ENCODE results near the gene CDH19.

Gene CDH19

DNA sequence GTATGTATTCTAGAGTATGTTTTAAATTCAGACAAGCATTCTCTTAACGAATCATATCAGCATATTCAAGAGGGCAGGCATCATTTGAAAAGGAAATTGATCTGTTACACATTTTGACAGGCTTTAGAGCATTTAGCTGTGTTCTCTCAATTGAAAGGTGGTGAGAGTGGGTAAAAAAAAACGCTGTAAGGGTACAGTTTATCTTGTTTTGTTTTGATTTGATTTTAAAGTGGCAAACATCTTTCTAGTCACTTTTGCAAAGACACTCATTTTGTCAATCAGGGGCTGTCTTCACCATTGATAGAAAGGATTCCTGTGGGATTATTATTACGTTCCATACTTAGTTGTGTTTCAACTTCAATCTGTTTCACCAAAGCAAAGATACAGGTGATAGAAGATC, 2.2 kb downstream of the CDH19 start:
- Mint-ChIP-seq H3K4me3 (no peak overlapping the region), H3K36me3 (no peaks in the 10 kb centered on the region), H3K9me3 (peaks cover 4% of the 10 kb centered on the region), H3K27me3 (no peaks in the 10 kb centered on the region), H3K4me1 (no peaks in the 10 kb centered on the region), H3K27ac (no peak overlapping the region)
- no peak for ATAC-seq

DNA sequence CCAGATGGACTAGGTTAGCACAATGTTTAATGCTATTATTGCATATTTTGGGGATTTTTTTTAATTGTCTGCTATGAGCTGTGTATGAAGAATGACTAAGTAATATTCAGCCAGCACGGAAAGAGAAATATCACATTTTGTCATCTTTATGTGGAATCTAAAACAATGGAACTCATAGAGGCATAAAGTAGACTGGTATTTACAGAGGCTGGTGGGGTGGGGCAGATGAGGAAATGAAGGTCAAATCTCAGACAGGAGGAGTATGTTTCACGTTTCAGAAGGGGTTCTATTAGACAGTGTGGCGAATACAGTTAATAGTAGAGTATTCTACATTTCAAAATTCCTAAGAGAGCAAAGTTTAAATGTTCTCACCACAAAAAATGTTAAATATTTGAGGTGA, 4.7 kb downstream of the CDH19 start:
- H3K36me3 Mint-ChIP-seq: no peaks in the 10 kb centered on the region
- H3K27ac Mint-ChIP-seq: no peak overlapping the region
- H3K4me3 Mint-ChIP-seq: no peak overlapping the region
- H3K9me3 Mint-ChIP-seq: peaks cover 4% of the 10 kb centered on the region
- H3K4me1 Mint-ChIP-seq: no peaks in the 10 kb centered on the region
- no peak for ATAC-seq
- no peaks in the 10 kb centered on the region for H3K27me3 Mint-ChIP-seq

DNA sequence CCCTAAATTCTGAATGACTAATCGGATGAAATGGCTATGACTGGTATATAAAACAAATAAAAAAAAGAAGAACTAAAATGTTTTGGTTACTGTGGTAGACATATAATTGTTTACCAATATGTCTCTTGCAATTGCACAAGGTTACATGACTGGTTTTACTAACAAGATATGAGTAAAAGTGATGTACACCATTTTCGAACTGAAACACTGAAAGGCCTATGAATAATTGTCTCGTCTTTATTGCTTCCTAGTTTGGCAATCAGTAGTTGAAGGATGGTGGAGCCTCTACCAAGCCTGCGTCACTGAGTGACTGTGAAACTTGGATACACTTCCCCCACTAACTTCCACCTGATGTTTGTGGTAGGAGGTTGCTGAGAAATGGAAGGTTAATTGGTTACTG, 16.5 kb downstream of the CDH19 start:
- Mint-ChIP-seq H3K27ac (no peak overlapping the region), H3K4me3 (no peak overlapping the region), H3K36me3 (no peaks in the 10 kb centered on the region), H3K9me3 (no peaks in the 10 kb centered on the region), H3K4me1 (no peaks in the 10 kb centered on the region), H3K27me3 (no peaks in the 10 kb centered on the region)
- ATAC-seq: no peak

DNA sequence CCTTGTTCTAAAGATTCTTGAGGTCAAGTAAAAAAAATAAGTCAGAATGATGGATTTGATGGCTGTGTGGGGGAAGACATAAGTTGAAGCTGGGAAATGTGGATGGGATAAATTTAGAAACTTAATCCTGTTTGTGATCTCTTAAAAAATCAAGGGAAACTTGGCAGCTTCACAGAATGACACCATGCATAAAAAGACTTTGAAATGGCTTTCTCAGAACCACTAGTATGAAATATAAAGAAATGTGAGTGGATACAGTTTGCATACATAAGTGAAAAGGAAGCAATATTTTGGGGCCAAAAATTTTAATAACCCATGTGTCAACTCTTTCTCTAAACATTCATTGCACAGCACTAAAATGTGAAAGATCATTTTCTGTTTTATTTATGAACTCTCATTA, 21.7 kb downstream of the CDH19 start:
- Mint-ChIP-seq H3K4me3 (no peak overlapping the region), H3K27me3 (no peaks in the 10 kb centered on the region)

DNA sequence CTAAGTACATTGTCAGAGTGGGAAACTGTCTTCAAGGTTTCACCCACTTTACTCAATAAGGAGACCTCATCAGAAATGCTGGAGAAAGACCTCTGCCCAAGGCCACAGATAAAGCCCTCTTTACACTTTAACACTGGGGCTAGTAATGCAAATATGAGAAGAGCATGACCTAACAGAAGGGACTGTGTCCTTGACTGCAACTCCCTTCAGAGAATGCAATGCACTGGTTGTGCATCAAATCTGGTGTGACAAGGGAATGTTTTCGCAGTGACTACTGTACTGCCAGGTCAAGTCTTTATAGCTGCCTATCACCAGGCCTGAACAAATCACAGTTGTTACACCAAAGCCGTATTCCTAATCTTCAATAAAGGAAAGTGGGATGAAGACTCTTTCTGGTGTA, 28.6 kb downstream of the CDH19 start:
- no peak overlapping the region for H3K27ac Mint-ChIP-seq
- no peak for ATAC-seq
- no peaks in the 10 kb centered on the region for H3K36me3 Mint-ChIP-seq
- no peaks in the 10 kb centered on the region for H3K27me3 Mint-ChIP-seq
- H3K9me3 Mint-ChIP-seq: no peaks in the 10 kb centered on the region
- H3K4me1 Mint-ChIP-seq: no peaks in the 10 kb centered on the region
- no peak overlapping the region for H3K4me3 Mint-ChIP-seq

More for the DNA sequence above, 21.7 kb downstream of the CDH19 start:
- no peak for ATAC-seq
- Mint-ChIP-seq H3K27ac (no peak overlapping the region), H3K4me1 (no peaks in the 10 kb centered on the region), H3K36me3 (no peaks in the 10 kb centered on the region), H3K9me3 (no peaks in the 10 kb centered on the region)

DNA sequence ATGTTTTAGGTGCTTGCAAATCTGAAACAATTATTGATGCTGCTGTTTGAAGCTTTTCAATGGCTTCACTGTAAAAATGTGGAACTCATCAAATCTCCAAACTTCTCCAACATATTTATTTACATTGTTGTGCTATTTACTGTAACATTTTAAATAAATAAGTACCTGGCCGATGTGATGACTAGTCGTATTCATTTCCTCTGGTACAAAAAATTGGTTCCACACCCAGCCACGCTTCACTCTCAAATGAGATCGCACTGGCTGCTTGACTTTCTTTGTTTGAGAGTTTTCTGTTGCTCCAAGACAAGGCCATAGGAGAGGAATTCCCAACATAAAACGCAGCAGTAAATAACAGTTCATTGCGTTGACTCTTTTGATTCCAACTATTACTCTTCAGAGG, 32.0 kb downstream of the CDH19 start:
- Mint-ChIP-seq H3K27me3 (no peaks in the 10 kb centered on the region), H3K27ac (no peak overlapping the region), H3K36me3 (no peaks in the 10 kb centered on the region), H3K4me1 (no peaks in the 10 kb centered on the region), H3K9me3 (no peaks in the 10 kb centered on the region), H3K4me3 (no peak overlapping the region)
- no peak for ATAC-seq

DNA sequence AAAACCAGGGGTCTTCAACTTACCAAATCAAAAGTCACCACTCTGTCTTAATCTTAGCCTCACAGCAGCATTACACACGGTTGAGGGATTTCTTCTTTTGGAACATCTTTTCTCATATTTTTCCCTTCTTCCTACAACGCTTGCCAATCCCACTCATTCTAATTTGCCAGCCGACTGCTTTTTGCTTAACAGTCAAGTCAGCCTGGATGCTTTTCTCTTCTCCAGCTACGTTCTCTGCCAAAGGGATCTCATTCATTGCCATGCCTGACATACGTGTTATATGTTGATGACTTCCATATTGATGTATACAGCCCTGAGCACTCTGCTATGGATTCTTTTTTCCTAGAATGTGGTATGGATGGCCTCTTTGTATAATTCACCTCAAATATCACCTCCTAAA, 37.3 kb downstream of the CDH19 start:
- no peak overlapping the region for H3K4me3 Mint-ChIP-seq
- ATAC-seq: no peak
- H3K36me3 Mint-ChIP-seq: no peaks in the 10 kb centered on the region
- no peaks in the 10 kb centered on the region for H3K9me3 Mint-ChIP-seq
- H3K27me3 Mint-ChIP-seq: no peaks in the 10 kb centered on the region
- H3K4me1 Mint-ChIP-seq: no peaks in the 10 kb centered on the region
- no peak overlapping the region for H3K27ac Mint-ChIP-seq

DNA sequence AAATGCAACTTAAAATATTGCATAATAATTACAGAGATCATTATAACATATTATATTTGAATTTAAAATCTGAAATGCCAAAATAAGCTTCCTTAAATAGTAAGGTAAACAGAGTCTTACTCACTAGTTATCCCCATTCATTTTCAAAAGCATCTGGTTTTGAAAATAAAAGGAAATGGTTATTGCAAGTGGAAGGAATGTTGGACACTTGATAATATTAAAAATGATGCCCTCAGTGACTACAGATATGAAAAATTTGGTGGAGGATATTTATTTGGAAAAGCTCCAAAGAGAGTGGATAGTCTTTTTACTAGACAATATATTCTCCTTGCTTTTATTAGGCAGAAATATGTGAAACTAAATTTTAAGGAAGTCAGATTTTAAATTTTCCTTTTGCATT, 39.7 kb downstream of the CDH19 start:
- no peak for ATAC-seq
- H3K4me1 Mint-ChIP-seq: no peaks in the 10 kb centered on the region
- H3K27me3 Mint-ChIP-seq: no peaks in the 10 kb centered on the region
- H3K4me3 Mint-ChIP-seq: no peak overlapping the region
- H3K36me3 Mint-ChIP-seq: no peaks in the 10 kb centered on the region
- no peak overlapping the region for H3K27ac Mint-ChIP-seq
- no peaks in the 10 kb centered on the region for H3K9me3 Mint-ChIP-seq

DNA sequence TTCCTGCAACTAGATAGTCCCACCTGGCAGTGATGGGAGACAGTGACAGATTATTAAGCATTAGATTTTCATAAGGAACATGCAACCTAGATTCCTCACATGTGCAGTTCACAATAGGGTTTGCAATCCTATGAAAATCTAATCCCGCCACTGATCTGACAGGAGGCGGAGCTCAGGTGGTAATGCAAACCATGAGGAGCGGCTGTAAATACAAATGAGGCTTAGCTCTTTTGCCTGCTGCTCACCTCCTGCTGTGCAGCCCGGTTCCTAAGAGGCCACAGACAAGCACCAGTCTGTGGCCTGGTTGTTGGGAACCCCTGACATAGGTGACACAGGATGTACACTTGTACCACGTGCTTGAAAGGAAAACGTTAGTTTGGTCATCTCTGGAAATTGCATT, 41.6 kb downstream of the CDH19 start:
- no peaks in the 10 kb centered on the region for H3K4me1 Mint-ChIP-seq
- H3K27ac Mint-ChIP-seq: no peak overlapping the region
- H3K36me3 Mint-ChIP-seq: no peaks in the 10 kb centered on the region
- H3K9me3 Mint-ChIP-seq: no peaks in the 10 kb centered on the region
- no peak overlapping the region for H3K4me3 Mint-ChIP-seq
- no peak for ATAC-seq
- no peaks in the 10 kb centered on the region for H3K27me3 Mint-ChIP-seq

DNA sequence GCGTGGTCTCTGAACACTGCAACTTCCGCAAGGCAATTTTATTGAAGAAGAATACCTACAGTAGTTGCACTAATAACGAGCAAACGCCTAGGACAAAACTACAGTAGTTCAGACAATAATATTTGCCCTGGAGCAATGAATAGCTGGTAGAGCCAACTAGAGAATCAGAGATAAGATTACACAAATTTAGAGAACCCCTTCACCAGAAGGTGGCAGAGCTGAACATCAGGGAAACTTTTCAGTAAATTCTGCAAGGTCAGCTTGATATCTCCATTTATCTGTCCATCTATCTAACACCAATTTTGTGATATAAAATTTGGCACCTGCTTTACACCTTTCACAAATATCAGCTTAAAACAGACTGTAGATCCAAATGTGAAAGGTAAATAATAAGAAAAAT, 43.8 kb downstream of the CDH19 start:
- no peaks in the 10 kb centered on the region for H3K9me3 Mint-ChIP-seq
- no peak for ATAC-seq
- H3K4me1 Mint-ChIP-seq: no peaks in the 10 kb centered on the region

DNA sequence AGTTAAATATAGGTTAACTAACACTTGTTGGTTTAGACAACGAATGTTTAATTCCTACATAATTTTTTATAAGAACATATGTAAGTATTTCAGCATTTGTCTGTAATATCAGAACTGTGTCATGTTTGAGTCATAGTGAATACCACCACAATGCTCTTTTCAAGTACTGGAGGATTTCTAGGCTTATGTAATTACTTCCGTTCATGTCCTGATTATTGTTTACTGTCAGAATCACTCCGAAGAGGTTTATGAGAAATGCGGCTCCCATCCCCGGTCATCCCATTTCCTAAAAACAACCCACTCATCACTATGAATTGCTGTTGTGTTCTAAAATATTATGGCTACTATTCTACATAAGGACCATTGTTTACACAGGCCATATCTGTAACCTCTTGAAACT, 45.1 kb downstream of the CDH19 start:
- Mint-ChIP-seq H3K4me3 (no peak overlapping the region), H3K36me3 (no peaks in the 10 kb centered on the region), H3K9me3 (no peaks in the 10 kb centered on the region), H3K27ac (no peak overlapping the region), H3K27me3 (no peaks in the 10 kb centered on the region), H3K4me1 (no peaks in the 10 kb centered on the region)
- ATAC-seq: no peak

More for the DNA sequence above, 43.8 kb downstream of the CDH19 start:
- Mint-ChIP-seq H3K4me3 (no peak overlapping the region), H3K27ac (no peak overlapping the region), H3K27me3 (no peaks in the 10 kb centered on the region), H3K36me3 (no peaks in the 10 kb centered on the region)

DNA sequence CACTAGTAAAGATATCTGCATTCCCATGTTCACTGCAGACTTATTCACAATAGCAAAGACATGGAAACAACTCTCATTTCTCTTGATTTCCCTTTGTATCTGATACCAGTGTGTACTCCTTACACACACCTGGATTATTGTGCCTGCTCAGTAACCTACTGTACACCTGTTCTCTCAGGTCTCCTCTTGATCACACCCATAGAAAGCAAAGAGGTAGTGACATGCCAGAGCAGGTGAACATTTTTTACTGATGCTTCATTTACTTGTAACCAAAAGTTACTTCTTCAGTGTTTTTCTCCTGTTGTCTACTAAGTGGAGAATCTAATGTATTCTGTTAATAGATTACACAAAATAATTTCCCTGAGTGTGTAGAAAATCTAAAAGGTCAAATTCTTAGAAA, 46.8 kb downstream of the CDH19 start:
- no peak for ATAC-seq
- Mint-ChIP-seq H3K9me3 (no peaks in the 10 kb centered on the region), H3K4me3 (no peak overlapping the region), H3K27ac (no peak overlapping the region), H3K27me3 (no peaks in the 10 kb centered on the region), H3K36me3 (no peaks in the 10 kb centered on the region), H3K4me1 (no peaks in the 10 kb centered on the region)

DNA sequence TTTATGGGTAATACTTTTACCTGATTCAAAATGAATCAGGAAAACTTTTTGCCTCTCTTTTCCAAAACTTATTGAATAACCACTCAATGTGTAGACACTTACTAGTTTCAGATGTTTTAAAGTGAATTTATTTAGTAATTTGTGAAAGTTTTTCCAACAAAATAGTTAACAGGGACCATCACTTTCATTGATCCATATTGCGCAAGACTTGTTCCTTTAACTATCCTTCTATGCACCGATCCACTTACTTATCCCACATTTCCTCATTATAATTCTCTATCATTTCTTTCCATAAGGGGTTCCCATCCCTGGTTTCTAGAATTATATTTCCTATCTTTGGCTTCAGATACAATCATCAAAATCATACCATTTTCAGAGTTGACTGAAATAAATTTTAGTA, 48.3 kb downstream of the CDH19 start:
- Mint-ChIP-seq H3K27me3 (no peaks in the 10 kb centered on the region), H3K4me1 (no peaks in the 10 kb centered on the region), H3K4me3 (no peak overlapping the region)

DNA sequence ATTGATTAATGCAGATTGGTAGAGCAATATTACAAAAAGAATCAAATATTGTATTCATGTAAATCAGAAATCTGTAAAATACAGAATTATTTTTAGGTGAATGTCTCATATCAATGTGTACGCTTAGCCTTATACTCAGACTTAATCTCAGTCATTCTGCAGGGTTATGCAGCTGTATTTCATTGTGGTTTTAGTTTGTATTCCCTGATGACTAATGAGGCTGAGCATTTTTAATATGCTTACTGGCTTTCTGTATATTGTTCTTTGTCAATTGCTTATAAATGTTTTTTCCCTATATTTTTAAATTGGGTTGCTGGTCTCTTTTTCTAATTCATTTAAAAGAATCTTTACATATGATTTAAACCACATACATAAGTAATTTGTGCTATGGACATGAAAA, 50.1 kb downstream of the CDH19 start:
- no peak overlapping the region for H3K27ac Mint-ChIP-seq
- no peaks in the 10 kb centered on the region for H3K9me3 Mint-ChIP-seq
- H3K27me3 Mint-ChIP-seq: no peaks in the 10 kb centered on the region
- no peaks in the 10 kb centered on the region for H3K36me3 Mint-ChIP-seq
- ATAC-seq: no peak
- H3K4me1 Mint-ChIP-seq: no peaks in the 10 kb centered on the region
- H3K4me3 Mint-ChIP-seq: no peak overlapping the region

More for the DNA sequence above, 48.3 kb downstream of the CDH19 start:
- ATAC-seq: no peak
- no peaks in the 10 kb centered on the region for H3K36me3 Mint-ChIP-seq
- no peaks in the 10 kb centered on the region for H3K9me3 Mint-ChIP-seq
- H3K27ac Mint-ChIP-seq: no peak overlapping the region

DNA sequence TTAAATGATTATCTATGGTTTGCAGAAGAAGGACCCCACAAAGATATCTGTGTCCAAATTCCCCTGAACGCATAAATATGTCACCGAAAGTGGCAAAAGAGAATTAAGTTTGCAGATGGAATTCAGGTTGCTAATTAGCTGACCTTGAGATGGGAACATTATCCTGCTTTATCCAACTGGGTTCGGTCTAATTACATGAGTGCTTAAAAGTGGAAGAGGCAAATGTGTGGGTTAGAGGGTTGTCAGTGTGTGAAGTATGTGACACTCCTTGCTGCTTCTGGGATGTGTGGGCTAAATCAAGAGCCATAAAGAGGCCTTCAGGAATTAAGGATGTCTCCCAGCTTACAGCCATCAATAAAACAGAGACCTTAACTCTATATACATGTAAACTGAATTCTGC, 53.5 kb downstream of the CDH19 start:
- Mint-ChIP-seq H3K27ac (no peak overlapping the region), H3K4me1 (no peaks in the 10 kb centered on the region), H3K36me3 (no peaks in the 10 kb centered on the region), H3K27me3 (no peaks in the 10 kb centered on the region), H3K9me3 (no peaks in the 10 kb centered on the region), H3K4me3 (no peak overlapping the region)
- ATAC-seq: no peak

DNA sequence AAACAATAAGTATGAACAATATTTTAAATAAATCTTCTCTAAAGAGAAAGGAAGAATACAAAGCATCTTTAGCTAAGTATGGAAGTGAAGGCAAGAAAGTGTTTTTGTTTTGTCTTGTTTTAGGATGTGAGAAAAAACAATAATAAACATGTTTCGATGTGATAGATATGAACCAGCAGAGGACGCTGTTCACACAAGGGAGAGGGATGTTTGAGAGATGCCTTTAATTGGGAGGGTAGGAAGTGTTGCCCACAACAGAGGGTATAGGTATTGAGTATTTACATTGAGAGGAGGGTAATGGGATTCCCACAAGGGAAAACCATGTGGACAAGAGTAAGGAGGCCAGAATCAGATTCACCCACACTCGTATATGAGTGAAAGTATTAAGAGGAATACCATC, 55.1 kb downstream of the CDH19 start:
- no peaks in the 10 kb centered on the region for H3K36me3 Mint-ChIP-seq
- H3K4me1 Mint-ChIP-seq: no peaks in the 10 kb centered on the region
- no peak overlapping the region for H3K27ac Mint-ChIP-seq
- no peak overlapping the region for H3K4me3 Mint-ChIP-seq
- no peaks in the 10 kb centered on the region for H3K27me3 Mint-ChIP-seq
- no peaks in the 10 kb centered on the region for H3K9me3 Mint-ChIP-seq
- ATAC-seq: no peak

DNA sequence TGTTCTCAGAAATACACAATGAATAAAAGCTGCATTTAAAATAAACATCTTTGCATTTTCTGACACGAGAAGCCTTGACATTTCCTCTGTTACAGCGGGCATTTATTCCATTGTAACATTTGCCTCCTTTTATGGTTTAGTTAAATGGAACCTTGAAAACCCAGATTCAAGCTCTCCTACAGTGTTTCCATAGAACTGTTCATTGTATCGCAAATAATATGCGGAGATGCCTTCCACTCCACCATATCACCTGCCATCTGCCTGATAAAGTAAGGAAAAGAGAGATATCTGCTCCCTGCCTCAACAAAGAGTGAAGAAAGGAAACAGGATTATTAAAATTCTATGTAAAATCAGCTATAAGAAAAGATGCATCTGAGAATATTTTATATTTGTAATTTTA, 69.8 kb downstream of the CDH19 start:
- Mint-ChIP-seq H3K9me3 (no peaks in the 10 kb centered on the region), H3K4me1 (no peaks in the 10 kb centered on the region), H3K36me3 (no peaks in the 10 kb centered on the region), H3K4me3 (no peak overlapping the region), H3K27me3 (no peaks in the 10 kb centered on the region), H3K27ac (no peak overlapping the region)
- no peak for ATAC-seq

Measured in stimulated activated memory B cell treated with anti-CD40 and anti-IgM and Interleukin-4, amounts not matched to agents 10 μg/mL and 1 μg/mL and 100 μg/mL, for 72 hours (primary cell).